ENCODE data around the gene APBB2.

DNA sequence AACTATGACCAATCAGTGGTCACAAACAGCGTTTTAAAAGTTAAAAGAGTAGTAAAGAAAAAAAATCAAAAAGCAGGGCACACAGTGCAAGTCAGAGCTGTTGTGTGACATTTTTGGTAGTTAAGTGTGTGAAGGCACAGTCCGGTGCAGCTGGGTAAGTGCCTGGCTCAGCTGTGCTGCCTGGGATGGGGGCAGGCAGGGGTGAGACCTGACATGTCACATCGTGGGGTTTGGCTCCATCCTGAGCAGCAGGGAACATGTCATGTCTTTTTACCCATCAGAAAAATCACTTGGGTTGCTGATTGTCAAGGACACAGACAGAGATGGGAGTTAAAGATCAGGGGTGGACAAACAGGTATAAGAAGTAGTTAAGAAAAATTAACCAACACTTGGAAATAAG is 339.4 kb downstream of the APBB2 start:
- TF ChIP-seq, protein P1, sequence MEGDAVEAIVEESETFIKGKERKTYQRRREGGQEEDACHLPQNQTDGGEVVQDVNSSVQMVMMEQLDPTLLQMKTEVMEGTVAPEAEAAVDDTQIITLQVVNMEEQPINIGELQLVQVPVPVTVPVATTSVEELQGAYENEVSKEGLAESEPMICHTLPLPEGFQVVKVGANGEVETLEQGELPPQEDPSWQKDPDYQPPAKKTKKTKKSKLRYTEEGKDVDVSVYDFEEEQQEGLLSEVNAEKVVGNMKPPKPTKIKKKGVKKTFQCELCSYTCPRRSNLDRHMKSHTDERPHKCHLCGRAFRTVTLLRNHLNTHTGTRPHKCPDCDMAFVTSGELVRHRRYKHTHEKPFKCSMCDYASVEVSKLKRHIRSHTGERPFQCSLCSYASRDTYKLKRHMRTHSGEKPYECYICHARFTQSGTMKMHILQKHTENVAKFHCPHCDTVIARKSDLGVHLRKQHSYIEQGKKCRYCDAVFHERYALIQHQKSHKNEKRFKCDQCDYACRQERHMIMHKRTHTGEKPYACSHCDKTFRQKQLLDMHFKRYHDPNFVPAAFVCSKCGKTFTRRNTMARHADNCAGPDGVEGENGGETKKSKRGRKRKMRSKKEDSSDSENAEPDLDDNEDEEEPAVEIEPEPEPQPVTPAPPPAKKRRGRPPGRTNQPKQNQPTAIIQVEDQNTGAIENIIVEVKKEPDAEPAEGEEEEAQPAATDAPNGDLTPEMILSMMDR (IDR thresholded peaks at IDR 0.05) = no peak
- no peak for TF ChIP-seq POLR2A (IDR thresholded peaks at IDR 0.05)
